ENCODE measurements around the gene CFAP57. TPM values are rescaled to one million over a fixed set of nuclear protein-coding genes. Genes with fewer than 3 reads are reported as not detected.

Gene CFAP57
- polyA plus RNA-seq, 1 experiment: 0.27 TPM

GRCh38 chr1:43243299-43243698, 71.2 kb downstream of the CFAP57 start:
- POLR2A ChIA-PET: no interaction called here
- Histone ChIP-seq H3K4me3 (ENCODE audit: low read depth, low read length) (no peak overlapping the region), H3K27me3 (ENCODE audit: control insufficient read depth, insufficient read depth, low read length) (no peaks in the 10 kb centered on the region), H3K36me3 (ENCODE audit: control insufficient read depth, insufficient read depth, low read length) (no peaks in the 10 kb centered on the region)
- CTCF ChIA-PET: interaction anchor here (0.9 to 1.8 kb wide), 3 partner anchors 16 to 171 kb away, joined by 3 to 4 read pairs (median 3); partner anchors contain the start of gene CDC20
- DNase-seq (ENCODE audit: low read depth): no peak
- TF ChIP-seq, protein P1, sequence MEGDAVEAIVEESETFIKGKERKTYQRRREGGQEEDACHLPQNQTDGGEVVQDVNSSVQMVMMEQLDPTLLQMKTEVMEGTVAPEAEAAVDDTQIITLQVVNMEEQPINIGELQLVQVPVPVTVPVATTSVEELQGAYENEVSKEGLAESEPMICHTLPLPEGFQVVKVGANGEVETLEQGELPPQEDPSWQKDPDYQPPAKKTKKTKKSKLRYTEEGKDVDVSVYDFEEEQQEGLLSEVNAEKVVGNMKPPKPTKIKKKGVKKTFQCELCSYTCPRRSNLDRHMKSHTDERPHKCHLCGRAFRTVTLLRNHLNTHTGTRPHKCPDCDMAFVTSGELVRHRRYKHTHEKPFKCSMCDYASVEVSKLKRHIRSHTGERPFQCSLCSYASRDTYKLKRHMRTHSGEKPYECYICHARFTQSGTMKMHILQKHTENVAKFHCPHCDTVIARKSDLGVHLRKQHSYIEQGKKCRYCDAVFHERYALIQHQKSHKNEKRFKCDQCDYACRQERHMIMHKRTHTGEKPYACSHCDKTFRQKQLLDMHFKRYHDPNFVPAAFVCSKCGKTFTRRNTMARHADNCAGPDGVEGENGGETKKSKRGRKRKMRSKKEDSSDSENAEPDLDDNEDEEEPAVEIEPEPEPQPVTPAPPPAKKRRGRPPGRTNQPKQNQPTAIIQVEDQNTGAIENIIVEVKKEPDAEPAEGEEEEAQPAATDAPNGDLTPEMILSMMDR (IDR thresholded peaks at IDR 0.05; ENCODE audit: insufficient read depth, low read depth, low read length): no peak

DNA sequence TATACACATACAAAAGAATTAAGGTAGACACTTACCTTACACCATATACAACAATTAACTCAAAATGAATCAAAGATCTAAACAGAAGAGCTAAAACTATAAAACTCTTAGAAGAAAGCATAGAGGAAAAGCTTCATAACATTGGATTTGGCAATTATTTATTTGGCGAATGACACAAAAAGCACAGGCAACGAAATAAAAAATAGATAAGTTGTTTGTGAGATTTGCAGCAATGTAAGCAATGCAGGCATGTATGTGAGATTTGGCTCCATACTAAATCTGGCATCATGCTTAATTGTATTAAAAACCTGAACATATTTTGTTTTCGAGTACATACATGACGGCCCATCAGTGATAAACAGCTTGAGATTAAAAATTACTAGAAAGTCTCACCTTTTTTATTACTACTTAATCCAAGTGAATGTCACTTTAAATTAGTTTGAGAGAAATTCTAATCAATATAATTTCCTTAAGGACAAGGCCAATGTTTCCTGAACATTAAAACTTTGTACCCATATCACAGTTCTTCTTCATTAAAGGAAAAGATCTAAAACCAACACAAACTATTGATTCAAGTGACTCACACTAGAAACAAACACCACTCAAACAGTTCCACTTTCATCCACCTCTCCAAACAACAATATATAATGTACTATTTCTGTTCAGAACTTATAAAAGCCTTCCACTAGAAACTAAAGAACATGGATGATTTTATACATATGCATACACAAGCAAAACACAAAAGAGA, 74.5 kb downstream of the CFAP57 start:
- H3K4me3 ChIP-seq (ENCODE audit: low read depth, low read length): no peak overlapping the region
- H3K27me3 ChIP-seq (ENCODE audit: control insufficient read depth, insufficient read depth, low read length): no peaks in the 10 kb centered on the region; the same call in 1 of the 2 replicates
- ChIA-PET POLR2A (no interaction called here), CTCF (no interaction called here)
- TF ChIP-seq, protein P1 (IDR thresholded peaks at IDR 0.05; ENCODE audit: insufficient read depth, low read depth, low read length): no peak
- no peak for DNase-seq (ENCODE audit: low read depth)
- H3K36me3 ChIP-seq (ENCODE audit: control insufficient read depth, insufficient read depth, low read length): no peaks in the 10 kb centered on the region

- DNase-seq (ENCODE audit: low read depth): no peak
- ChIA-PET CTCF (no interaction called here), POLR2A (no interaction called here)
- H3K27me3 ChIP-seq (ENCODE audit: control insufficient read depth, insufficient read depth, low read length): no peaks in the 10 kb centered on the region; the same call in 1 of the 2 replicates
- H3K4me3 ChIP-seq (ENCODE audit: low read depth, low read length): no peak overlapping the region
- TF ChIP-seq, protein P1 (IDR thresholded peaks at IDR 0.05; ENCODE audit: insufficient read depth, low read depth, low read length): no peak
- H3K36me3 ChIP-seq (ENCODE audit: control insufficient read depth, insufficient read depth, low read length): no peaks in the 10 kb centered on the region
These were observed 75.3 kb downstream of the CFAP57 start for GRCh38 chr1:43247256-43247921.

DNA sequence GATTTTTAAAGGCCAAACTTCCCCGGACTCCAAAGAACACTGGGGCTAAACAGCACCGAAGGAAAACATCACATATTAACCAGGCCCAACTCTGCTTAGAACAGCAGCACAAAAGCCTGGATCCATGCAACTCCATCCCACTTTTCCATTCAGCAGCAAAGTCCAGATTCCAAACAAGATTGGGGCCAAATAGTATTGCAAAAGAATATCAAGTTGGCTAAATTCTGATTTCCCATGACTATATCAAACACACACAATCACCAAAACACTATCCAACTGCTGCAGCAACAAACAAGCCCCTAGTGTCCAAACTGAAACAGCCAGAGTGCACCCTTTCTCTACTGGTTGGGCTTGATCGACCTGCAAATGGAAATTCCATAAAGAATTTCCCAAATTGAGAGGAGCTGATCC, 78.2 kb downstream of the CFAP57 start:
- Histone ChIP-seq H3K4me3 (ENCODE audit: low read depth, low read length) (no peak overlapping the region), H3K36me3 (ENCODE audit: control insufficient read depth, insufficient read depth, low read length) (no peaks in the 10 kb centered on the region), H3K27me3 (ENCODE audit: control insufficient read depth, insufficient read depth, low read length) (peaks cover 8% of the 10 kb centered on the region)
- TF ChIP-seq, protein P1 (IDR thresholded peaks at IDR 0.05; ENCODE audit: insufficient read depth, low read depth, low read length): no peak
- POLR2A ChIA-PET: no interaction called here
- DNase-seq (ENCODE audit: low read depth): no peak
- CTCF ChIA-PET: interaction anchor here (0.8 kb wide), 1 partner anchor 128 kb away, joined by 3 read pairs; no protein-coding TSS in a partner anchor

DNA sequence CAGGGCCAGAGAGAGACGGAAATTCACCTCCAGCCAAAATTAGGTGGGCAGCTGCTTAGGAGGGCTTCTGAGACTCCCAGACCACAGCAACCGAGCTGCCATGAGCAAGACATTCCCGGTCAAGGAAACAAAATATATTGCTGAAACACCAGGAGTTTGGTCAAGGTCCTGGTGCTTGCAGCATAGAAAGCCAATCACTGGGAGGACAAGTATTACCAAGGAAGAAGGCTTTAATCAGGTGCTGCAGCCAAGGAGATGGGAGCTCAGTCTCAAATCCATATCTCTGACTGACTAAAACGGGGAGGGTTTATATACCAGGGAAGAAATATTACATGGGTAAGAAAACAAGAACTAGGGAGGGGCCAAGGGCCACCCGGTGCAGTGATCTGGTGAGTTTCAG, 78.9 kb downstream of the CFAP57 start:
- DNase-seq (ENCODE audit: low read depth): no peak
- Histone ChIP-seq H3K4me3 (ENCODE audit: low read depth, low read length) (no peak overlapping the region), H3K27me3 (ENCODE audit: control insufficient read depth, insufficient read depth, low read length) (peaks cover 8% of the 10 kb centered on the region), H3K36me3 (ENCODE audit: control insufficient read depth, insufficient read depth, low read length) (no peaks in the 10 kb centered on the region)
- TF ChIP-seq, protein P1 (IDR thresholded peaks at IDR 0.05; ENCODE audit: insufficient read depth, low read depth, low read length): no peak
- ChIA-PET CTCF (interaction anchor here (0.8 kb wide), 1 partner anchor 128 kb away, joined by 3 read pairs; no protein-coding TSS in a partner anchor), POLR2A (no interaction called here)

Data from BJ (cell line).